ENCODE measurements around the gene ASIC2. TPM values are rescaled to one million over a fixed set of nuclear protein-coding genes. Genes with fewer than 3 reads are reported as not detected.

Gene ASIC2
- polyA plus RNA-seq, 1 experiment: 0.05 TPM

DNA sequence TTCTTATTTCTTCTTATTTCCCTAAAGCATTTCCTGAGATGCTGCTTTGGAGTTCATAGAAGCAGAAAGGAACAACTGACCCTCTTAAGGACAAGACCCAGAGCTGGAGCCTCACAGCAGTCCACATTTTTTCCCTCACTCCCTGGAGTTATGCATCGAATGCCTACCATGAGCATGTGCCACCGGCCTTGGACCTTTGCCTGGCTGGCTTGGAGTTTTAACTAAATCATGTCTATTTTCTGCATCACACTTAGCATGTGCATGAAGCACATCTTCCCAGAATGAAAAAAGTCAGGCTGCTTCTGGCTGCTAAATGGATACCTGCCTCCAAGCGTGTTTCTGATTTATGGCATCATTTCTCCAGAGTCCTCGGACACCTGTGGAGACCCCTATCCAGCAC lies 196.9 kb downstream of the ASIC2 start:
- Histone ChIP-seq H3K36me3 (ENCODE audit: control insufficient read depth, insufficient read depth, low read length) (no peaks in the 10 kb centered on the region), H3K27me3 (ENCODE audit: control insufficient read depth, insufficient read depth, low read length) (no peaks in the 10 kb centered on the region), H3K4me3 (ENCODE audit: low read depth, low read length) (no peak overlapping the region)
- CTCF ChIA-PET: interaction anchor here (1.3 kb wide), 1 partner anchor 8 kb away, joined by 3 read pairs; no protein-coding TSS in a partner anchor
- POLR2A ChIA-PET: no interaction called here
- DNase-seq (ENCODE audit: low read depth): no peak
- TF ChIP-seq, protein P1, sequence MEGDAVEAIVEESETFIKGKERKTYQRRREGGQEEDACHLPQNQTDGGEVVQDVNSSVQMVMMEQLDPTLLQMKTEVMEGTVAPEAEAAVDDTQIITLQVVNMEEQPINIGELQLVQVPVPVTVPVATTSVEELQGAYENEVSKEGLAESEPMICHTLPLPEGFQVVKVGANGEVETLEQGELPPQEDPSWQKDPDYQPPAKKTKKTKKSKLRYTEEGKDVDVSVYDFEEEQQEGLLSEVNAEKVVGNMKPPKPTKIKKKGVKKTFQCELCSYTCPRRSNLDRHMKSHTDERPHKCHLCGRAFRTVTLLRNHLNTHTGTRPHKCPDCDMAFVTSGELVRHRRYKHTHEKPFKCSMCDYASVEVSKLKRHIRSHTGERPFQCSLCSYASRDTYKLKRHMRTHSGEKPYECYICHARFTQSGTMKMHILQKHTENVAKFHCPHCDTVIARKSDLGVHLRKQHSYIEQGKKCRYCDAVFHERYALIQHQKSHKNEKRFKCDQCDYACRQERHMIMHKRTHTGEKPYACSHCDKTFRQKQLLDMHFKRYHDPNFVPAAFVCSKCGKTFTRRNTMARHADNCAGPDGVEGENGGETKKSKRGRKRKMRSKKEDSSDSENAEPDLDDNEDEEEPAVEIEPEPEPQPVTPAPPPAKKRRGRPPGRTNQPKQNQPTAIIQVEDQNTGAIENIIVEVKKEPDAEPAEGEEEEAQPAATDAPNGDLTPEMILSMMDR (IDR thresholded peaks at IDR 0.05; ENCODE audit: insufficient read depth, low read depth, low read length): no peak

GRCh38 chr17:33091271-33091670 lies 201.8 kb downstream of the ASIC2 start:
- TF ChIP-seq, protein P1 (IDR thresholded peaks at IDR 0.05; ENCODE audit: insufficient read depth, low read depth, low read length): no peak
- Histone ChIP-seq H3K27me3 (ENCODE audit: control insufficient read depth, insufficient read depth, low read length) (no peaks in the 10 kb centered on the region; the same call in 1 of the 2 replicates), H3K4me3 (ENCODE audit: low read depth, low read length) (no peak overlapping the region), H3K36me3 (ENCODE audit: control insufficient read depth, insufficient read depth, low read length) (no peaks in the 10 kb centered on the region)
- POLR2A ChIA-PET: no interaction called here
- CTCF ChIA-PET: no interaction called here
- DNase-seq (ENCODE audit: low read depth): no peak

DNA sequence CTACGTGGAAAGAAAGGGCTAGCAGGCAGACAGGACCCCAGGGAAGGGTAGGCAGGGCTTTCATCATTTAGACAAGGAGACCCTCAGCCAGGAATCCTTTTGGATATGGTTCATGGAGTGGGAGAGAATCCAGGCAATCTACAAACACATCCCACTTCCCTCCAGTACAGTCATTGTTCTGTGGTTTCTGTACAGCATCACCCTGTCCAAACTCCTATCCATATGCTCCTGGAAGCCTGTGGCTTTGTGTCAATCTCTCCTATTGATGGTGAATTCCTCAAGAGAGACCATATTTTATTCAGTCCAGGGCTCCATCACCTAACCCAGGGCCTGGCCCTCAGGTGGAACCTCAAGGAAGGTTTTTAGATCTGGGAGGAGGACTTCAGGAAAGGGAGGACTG lies 202.3 kb downstream of the ASIC2 start:
- POLR2A ChIA-PET: no interaction called here
- Histone ChIP-seq H3K36me3 (ENCODE audit: control insufficient read depth, insufficient read depth, low read length) (no peaks in the 10 kb centered on the region), H3K4me3 (ENCODE audit: low read depth, low read length) (no peak overlapping the region), H3K27me3 (ENCODE audit: control insufficient read depth, insufficient read depth, low read length) (no peaks in the 10 kb centered on the region; the same call in 1 of the 2 replicates)
- no peak for DNase-seq (ENCODE audit: low read depth)
- CTCF ChIA-PET: no interaction called here
- TF ChIP-seq, protein P1 (IDR thresholded peaks at IDR 0.05; ENCODE audit: insufficient read depth, low read depth, low read length): no peak

DNA sequence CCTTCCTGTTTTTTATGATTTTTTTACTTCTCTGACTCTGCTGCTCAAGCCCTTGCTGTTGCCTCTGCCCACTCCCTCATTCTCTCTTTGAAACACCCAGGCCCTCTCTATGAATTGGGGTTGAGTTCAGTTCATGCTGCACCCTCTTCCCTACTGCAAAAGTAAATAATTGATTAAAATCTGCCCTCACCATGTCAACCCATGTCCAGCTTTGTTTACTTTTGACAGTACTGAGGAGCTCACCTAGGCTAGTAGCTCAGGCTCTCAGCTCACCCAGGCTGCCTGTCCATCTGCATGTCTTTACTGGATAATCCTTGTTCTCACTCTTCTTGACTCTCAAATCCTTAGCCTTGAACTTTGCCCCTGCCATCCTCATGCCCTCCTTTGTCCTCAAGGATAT lies 206.2 kb downstream of the ASIC2 start:
- POLR2A ChIA-PET: no interaction called here
- DNase-seq (ENCODE audit: low read depth): no peak
- CTCF ChIA-PET: no interaction called here
- TF ChIP-seq, protein P1 (IDR thresholded peaks at IDR 0.05; ENCODE audit: insufficient read depth, low read depth, low read length): no peak
- no peaks in the 10 kb centered on the region for H3K36me3 ChIP-seq (ENCODE audit: control insufficient read depth, insufficient read depth, low read length)
- H3K27me3 ChIP-seq (ENCODE audit: control insufficient read depth, insufficient read depth, low read length): no peaks in the 10 kb centered on the region; the same call in 1 of the 2 replicates
- H3K4me3 ChIP-seq (ENCODE audit: low read depth, low read length): no peak overlapping the region

DNA sequence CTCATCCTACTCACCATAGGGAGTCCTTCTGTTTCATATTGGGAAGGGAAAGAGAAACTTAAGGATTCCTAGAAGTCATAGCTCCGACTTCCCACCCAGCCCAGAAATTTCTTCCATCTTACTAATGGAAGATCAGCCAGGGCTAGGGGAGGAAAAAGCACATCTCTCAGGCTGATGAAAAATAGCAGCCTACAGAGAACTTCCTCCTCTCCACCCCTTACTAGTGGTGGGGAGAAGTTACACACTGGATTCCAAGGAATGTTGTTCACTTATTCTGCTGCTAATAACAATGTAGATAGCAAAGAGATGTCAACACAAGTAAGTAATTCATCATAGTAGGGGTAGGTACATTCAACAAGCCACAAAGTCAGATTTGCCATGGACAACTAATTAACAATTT lies 207.1 kb downstream of the ASIC2 start:
- no peaks in the 10 kb centered on the region; the same call in 1 of the 2 replicates for H3K27me3 ChIP-seq (ENCODE audit: control insufficient read depth, insufficient read depth, low read length)
- no peak overlapping the region for H3K4me3 ChIP-seq (ENCODE audit: low read depth, low read length)
- H3K36me3 ChIP-seq (ENCODE audit: control insufficient read depth, insufficient read depth, low read length): no peaks in the 10 kb centered on the region
- ChIA-PET CTCF (no interaction called here), POLR2A (no interaction called here)
- TF ChIP-seq, protein P1 (IDR thresholded peaks at IDR 0.05; ENCODE audit: insufficient read depth, low read depth, low read length): no peak
- no peak for DNase-seq (ENCODE audit: low read depth)
